ENCODE measurements around the gene YY1. TPM values are rescaled to one million over a fixed set of nuclear protein-coding genes. Genes with fewer than 3 reads are reported as not detected.
"Not testable (repeated sequence)": the region's sequence is repeated elsewhere in the genome, so short reads cannot be mapped to it uniquely, and the experiment has no call there.

Gene YY1
- polyA plus RNA-seq, 1 donor, result 66.4 TPM

- DNase-seq (ENCODE audit: low read depth), result no peak
These were observed 56.6 kb downstream of the YY1 start for GRCh38 chr14:100295376-100296105.

DNA sequence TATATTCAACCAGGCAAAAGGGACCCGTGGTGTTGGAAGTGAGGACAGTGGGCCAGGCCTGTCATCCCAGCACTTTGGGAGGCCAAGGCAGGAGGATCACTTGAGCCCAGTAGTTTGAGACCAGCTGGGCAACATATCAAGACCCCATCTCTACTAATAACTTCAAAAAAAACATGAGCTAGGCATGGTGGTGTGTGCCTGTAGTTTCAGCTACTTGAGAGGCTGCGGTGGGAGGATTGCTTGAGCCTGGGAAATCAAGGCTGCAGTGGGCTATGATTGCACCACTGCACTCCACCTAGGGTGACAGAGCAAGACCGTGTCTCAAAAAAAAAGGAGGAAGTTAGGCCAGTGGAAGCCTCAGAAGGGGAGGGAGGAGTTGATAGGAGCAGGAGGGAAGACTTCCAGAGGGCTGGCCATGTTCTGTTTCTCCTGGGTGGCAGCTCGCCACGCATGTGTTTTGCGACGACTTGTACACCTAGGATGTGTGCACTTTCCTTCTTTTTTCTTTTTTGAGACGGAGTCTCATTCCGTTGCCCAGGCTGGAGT lies 57.2 kb downstream of the YY1 start:
- no peak for DNase-seq (ENCODE audit: low read depth)

GRCh38 chr14:100296729-100297128 lies 57.8 kb downstream of the YY1 start:
- DNase-seq (ENCODE audit: low read depth), result not testable (repeated sequence)

DNA sequence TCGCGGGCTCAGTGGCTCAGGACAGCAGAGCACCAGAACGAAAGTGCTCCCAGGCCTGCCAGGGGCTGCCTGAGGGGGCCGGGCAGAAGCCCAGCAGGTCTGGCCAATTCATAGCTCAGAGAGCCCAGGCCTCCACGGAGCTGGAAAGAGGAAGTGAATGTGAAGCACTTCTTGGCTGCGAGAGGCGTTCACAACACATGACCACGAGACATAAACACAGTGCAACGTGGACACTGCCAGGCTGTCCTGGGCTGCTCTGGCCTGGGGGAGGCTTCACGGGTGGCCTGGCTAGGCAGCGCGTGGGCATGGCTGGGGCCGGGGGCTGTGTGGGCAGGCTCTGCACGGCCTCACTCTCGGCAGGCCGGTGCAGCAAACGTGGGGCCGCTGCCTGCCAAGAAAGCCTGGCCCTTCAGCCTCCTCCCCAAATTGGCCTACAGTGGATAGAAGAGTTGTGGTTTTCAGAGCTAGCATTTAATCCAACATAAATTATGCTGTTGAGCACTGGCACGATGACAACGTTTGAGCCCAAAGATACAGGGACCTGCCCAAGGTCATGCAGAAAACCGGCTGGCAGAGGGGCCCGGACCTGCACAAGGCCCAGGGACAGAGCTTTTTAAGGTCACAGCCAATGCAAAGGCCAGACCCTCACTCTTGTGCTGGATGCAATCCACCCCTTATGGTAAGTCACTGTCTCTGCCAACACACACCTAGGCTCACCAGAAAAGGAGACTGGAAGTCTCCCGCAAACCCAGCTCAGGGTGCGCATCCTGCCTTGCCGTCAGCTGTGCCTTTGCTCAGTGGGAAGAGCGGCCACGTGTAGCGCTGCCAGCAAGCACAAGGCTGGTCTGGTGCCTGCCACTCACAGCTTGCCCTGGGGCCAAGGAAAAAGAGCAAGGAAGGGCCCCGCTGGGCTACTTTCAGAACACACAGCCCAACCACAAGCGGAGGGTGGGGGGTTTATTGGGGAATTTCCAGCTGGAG lies 58.7 kb downstream of the YY1 start:
- DNase-seq (ENCODE audit: low read depth), result peak; percentile 69

- no peak for DNase-seq (ENCODE audit: low read depth)
These were observed 59.8 kb downstream of the YY1 start for GRCh38 chr14:100298551-100299237.

DNA sequence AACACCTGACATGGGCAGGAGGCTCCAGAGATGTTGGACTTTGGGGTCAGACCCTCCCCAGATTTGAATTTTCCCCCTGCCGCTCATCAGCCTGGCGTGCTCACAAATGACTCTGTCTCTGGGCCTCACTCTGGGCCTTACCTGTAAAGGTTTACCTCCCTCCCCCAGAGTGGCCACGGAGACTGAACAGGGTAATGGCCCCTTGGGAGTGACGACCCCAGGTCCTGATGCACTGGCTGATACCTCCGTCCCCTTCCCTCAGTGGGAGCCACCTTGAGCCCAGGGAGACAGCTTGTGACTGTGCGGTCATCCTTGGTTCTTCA lies 60.3 kb downstream of the YY1 start:
- no peak for DNase-seq (ENCODE audit: low read depth)

- DNase-seq (ENCODE audit: low read depth), result no peak
These were observed 63.7 kb downstream of the YY1 start for GRCh38 chr14:100302616-100303015.

GRCh38 chr14:100303179-100303578 lies 64.2 kb downstream of the YY1 start:
- DNase-seq (ENCODE audit: low read depth), result no peak

- DNase-seq (ENCODE audit: low read depth), result no peak
These were observed 65.0 kb downstream of the YY1 start for GRCh38 chr14:100303925-100304324.

DNA sequence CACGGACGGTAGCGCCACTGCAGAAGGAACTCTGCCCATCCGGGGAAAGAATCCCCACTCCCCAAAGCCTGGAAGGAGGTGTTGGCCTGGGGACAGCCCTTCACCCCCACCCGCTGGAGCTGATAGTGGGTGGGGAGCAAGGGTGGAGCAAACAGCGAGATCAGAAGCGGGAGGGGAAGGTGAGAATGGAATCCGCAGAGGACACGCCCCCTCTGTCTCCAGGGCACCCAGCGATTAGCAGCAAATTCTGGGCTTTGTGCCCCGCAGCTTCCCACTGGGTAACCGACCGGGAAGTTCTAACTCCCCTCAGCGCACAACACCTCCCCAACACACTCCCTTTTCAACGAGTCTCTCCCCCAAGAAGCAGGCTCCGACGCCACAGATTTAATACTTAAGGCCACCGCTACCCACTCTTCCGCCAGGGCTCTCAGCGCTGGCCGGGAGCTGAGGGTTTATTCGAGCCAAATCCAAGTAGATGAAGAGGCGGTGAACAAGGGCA lies 65.9 kb downstream of the YY1 start:
- no peak for DNase-seq (ENCODE audit: low read depth)

- DNase-seq (ENCODE audit: low read depth), result no peak
These were observed 66.6 kb downstream of the YY1 start for GRCh38 chr14:100305324-100306100.

- peak; percentile 41 for DNase-seq (ENCODE audit: low read depth)
These were observed 67.4 kb downstream of the YY1 start, which contains the start of gene SLC25A29 for GRCh38 chr14:100306101-100306997. Gene SLC25A29 (minus strand): TSS chr14:100306444. CDS start chr14:100306232, 212 bp downstream.

DNA sequence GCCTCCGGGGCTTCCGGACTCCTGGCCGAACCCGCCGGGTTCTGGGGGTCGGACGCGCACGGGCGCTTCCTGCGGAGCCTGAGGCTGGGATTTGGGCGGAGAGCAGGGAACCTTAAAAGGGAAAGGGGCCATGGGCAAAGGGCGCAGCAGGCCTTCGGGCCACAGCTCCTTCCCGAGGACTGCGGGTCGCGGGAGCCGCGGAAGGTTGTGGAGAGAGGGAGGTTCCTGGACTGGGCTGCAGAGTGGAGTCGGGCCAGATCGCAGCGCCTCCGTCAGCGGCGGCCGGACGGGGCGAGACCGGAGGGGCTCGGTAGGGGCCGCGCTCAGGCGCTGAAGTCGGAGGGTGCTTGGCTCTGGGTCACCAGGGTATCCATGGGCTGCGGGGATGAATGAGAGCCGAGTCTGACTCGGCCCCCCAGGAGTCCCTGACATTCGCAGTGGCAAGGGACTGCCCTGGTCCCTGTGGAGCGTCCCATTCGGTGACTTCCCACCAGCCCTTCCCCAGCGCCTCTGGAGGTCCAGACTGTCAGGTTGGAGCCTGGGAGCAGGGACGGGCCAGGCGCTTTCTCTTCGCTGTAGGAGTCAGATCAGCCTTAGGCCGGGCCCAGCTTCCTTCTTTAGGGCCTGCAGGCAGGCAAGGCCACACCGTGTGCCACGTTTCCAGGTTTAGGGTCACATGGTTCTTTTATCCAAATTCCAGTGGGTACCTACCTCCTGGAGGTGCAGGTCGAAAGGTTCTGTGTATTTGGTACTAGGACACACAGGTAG lies 68.2 kb downstream of the YY1 start:
- DNase-seq (ENCODE audit: low read depth), result no peak

DNA sequence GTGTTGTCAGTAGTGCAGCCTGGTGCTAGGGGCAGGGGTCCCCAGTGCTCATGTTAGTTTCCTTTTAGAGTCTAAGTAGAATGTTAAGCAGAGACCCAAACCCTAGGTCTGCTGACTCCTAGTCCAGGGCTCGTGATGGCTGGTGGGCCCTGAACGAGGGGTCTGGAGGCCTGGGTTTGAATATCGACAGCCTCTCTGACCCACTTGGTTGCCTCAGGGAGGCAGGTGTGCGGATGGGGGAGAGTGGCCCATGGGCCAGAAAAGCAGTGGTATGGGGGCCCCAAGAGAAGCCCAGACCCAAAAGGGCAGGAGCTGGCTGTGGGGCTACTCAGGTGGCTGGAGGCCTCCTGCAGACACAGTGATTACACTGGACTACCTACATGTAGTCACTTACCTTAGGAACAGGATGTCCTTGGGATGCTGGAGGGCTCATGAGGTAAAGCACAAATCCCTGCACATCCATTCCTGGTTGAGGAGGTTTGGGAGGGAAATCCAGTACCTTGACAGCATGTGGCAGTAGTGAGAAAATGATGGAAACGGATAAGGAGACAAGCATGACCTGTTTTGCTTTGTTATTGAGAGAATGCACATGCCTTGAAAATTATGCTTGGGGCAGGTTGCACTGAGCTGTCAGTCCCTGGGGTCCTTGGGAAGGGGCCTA lies 69.0 kb downstream of the YY1 start:
- DNase-seq (ENCODE audit: low read depth), result no peak

- DNase-seq (ENCODE audit: low read depth), result not testable (repeated sequence)
These were observed 69.5 kb downstream of the YY1 start for GRCh38 chr14:100308427-100308792.

- no peak for DNase-seq (ENCODE audit: low read depth)
These were observed 70.2 kb downstream of the YY1 start for GRCh38 chr14:100309028-100309737.

DNA sequence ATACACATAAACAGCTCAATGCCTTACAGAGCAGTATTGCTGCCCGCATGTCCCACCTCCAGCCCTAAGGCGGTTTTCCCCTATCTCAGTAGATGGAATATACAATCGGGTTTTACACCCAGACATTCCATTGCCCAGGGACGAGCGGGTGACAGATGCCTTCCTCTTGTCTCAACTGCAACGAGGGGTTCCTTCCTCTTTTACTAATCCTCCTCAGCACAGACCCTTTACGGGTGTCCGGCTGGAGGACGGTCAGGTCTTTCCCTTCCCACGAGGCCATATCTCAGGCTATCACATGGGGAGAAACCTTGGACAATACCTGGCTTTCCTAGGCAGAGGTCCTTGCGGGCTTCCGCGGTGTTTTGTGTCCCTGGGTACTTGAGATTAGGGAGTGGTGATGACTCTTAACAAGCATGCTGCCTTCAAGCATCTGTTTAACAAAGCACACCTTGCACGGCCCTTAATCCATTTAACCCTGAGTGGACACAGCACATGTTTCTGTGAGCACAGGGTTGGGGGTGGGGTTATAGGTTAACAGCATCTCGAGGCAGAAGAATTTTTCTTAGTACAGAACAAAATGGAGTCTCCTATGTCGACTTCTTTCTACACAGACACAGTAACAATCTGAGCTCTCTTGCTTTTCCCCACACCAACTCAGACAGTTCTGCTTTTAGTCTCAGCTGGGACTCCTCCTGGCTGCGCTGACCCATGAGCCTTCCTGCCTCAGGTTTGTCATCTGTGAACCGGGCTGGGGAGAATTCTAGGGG lies 73.3 kb downstream of the YY1 start:
- DNase-seq (ENCODE audit: low read depth), result not testable (repeated sequence)

All from forelimb muscle (tissue), 1 donor.